HepG2 (cell line): ENCODE results near the gene SECTM1. TPM values are rescaled to one million over a fixed set of nuclear protein-coding genes. Genes with fewer than 3 reads are reported as not detected.

Experiments
- FOXC1 ChIP-seq: sonication (generic); formaldehyde crosslinking; IDR thresholded peaks from 2 replicates; pipeline ENCODE4 v1.8.0; 2022; ENCODE audit warnings: mild to moderate bottlenecking, missing genetic modification reagents, borderline replicate concordance
- MATR3 ChIP-seq: sonication (generic); formaldehyde crosslinking; IDR thresholded peaks from 2 replicates; pipeline ENCODE4 v1.4.0; 2020; ENCODE audit warnings: missing genetic modification reagents
- MLLT10 ChIP-seq: sonication (generic); formaldehyde crosslinking; IDR thresholded peaks from 2 replicates; pipeline ENCODE4 v1.4.0; 2020; ENCODE audit warnings: missing genetic modification reagents
- NR2F2 ChIP-seq: IDR thresholded peaks from 2 replicates; pipeline ENCODE4 v1.6.1; 2012; ENCODE audit warnings: low read depth, inconsistent platforms, borderline replicate concordance
- SKI ChIP-seq: fragments of 450-650 bp; IDR thresholded peaks from one replicate; pipeline ENCODE4 v1.6.1; 2018; ENCODE audit warnings: mild to moderate bottlenecking; ENCODE audit not compliant: partially characterized antibody
- SNAPC2 ChIP-seq: sonication (generic); formaldehyde crosslinking; IDR thresholded peaks from 2 replicates; pipeline ENCODE4 v1.8.1; 2022; ENCODE audit warnings: mild to moderate bottlenecking, missing genetic modification reagents
- SOX5 ChIP-seq: IDR thresholded peaks from 2 replicates; pipeline ENCODE4 v1.6.1; 2016; ENCODE audit warnings: borderline replicate concordance
- SP140L ChIP-seq: sonication (generic); formaldehyde crosslinking; IDR thresholded peaks from 2 replicates; pipeline ENCODE4 v1.4.0; 2020; ENCODE audit warnings: missing genetic modification reagents, borderline replicate concordance
- SP5 ChIP-seq: IDR thresholded peaks from 2 replicates; pipeline ENCODE4 v1.6.1; 2016; ENCODE audit warnings: low read depth, borderline replicate concordance
- TFE3 ChIP-seq: IDR thresholded peaks from 2 replicates; pipeline ENCODE4 v1.6.1; 2016
- TRAFD1 ChIP-seq: sonication (generic); formaldehyde crosslinking; IDR thresholded peaks from 2 replicates; pipeline ENCODE4 v1.5.1; 2020; ENCODE audit warnings: missing genetic modification reagents, mild to moderate bottlenecking, borderline replicate concordance
- ZBTB46 ChIP-seq: sonication (generic); formaldehyde crosslinking; IDR thresholded peaks from 2 replicates; pipeline ENCODE4 v1.4.0; 2020; ENCODE audit warnings: mild to moderate bottlenecking, missing genetic modification reagents, borderline replicate concordance
- ZNF280B ChIP-seq: sonication (generic); formaldehyde crosslinking; IDR thresholded peaks from 2 replicates; pipeline ENCODE4 v1.5.0; 2020; ENCODE audit warnings: missing genetic modification reagents, mild to moderate bottlenecking, borderline replicate concordance
- ZNF362 ChIP-seq: sonication (generic); formaldehyde crosslinking; IDR thresholded peaks from 2 replicates; pipeline ENCODE4 v1.4.0; 2020; ENCODE audit warnings: missing genetic modification reagents, mild to moderate bottlenecking, borderline replicate concordance
- ZNF446 ChIP-seq: sonication (generic); formaldehyde crosslinking; IDR thresholded peaks from 2 replicates; pipeline ENCODE4 v1.5.0; 2020; ENCODE audit warnings: mild to moderate bottlenecking, missing genetic modification reagents
- ZNF547 ChIP-seq: sonication (generic); formaldehyde crosslinking; IDR thresholded peaks from 2 replicates; pipeline ENCODE4 v1.5.1; 2020; ENCODE audit warnings: mild to moderate bottlenecking, missing genetic modification reagents
- ZNF615 ChIP-seq: sonication (generic); formaldehyde crosslinking; IDR thresholded peaks from 2 replicates; pipeline ENCODE4 v1.5.0; 2020; ENCODE audit warnings: mild to moderate bottlenecking, missing genetic modification reagents, borderline replicate concordance
- ZNF740 ChIP-seq: sonication (generic); formaldehyde crosslinking; IDR thresholded peaks from 2 replicates; pipeline ENCODE4 v1.4.0; 2020; ENCODE audit warnings: missing genetic modification reagents
- polyA plus RNA-seq, 8 experiments: library from polyadenylated mRNA; depleted of rRNA in 3 of 8; stranded (reverse) in 7 of 8; unstranded in 1 of 8; fragments of >200 nt; fragmentation: Illumina TruSeq in 4 of 8; extraction: Trizol in 4 of 8; gene quantifications; 2 replicates each; pipeline versions ENCODE4 v1.2.1 to v1.2.3, GENCODE V29; 2011 to 2016; ENCODE audit warnings: low read depth in 4 of 8, missing spikeins in 1 of 8, mixed read lengths in 1 of 8; ENCODE audit not compliant: insufficient read depth in 1 of 8
- total RNA-seq, 5 experiments: library from RNA; depleted of rRNA; stranded (reverse); fragments of >200 nt; fragmentation: Illumina TruSeq; extraction: Trizol; gene quantifications; 2 replicates each; pipeline ENCODE4 v1.2.3, GENCODE V29; 2016; ENCODE audit warnings: low read depth in 1 of 5

The SECTM1 gene
- total and polyA plus RNA-seq, 2 of the 13 experiments (the other 11 are each of a cell fraction or from before 2014, with no cell fraction given) = 3.5 to 5.3 TPM

- TF ChIP-seq SNAPC2 (0 out of 2 replicates have a peak, but pooled peaks have one; percentile 28), ZBTB46 (CRISPR knock-in tag) (peak; percentile 74; the same call in 1 of the 2 replicates), TFE3 (CRISPR knock-in tag) (peak; percentile 100), ZNF362 (CRISPR knock-in tag) (peak; percentile 67; the same call in 1 of the 2 replicates), ZNF547 (CRISPR knock-in tag) (peak; percentile 74; the same call in 1 of the 2 replicates), MATR3 (CRISPR knock-in tag) (no peak), SP140L (CRISPR knock-in tag) (no peak), ZNF280B (CRISPR knock-in tag) (no peak), ZNF740 (peak; percentile 66; the same call in 1 of the 2 replicates), SP5 (CRISPR knock-in tag) (peak; percentile 96), ZNF615 (CRISPR knock-in tag) (no peak), MLLT10 (CRISPR knock-in tag) (no peak), TRAFD1 (CRISPR knock-in tag) (no peak), SOX5 (CRISPR knock-in tag) (peak; percentile 100), SKI (peak; percentile 75), FOXC1 (peak; percentile 68; the same call in 1 of the 2 replicates), NR2F2 (peak; percentile 99), ZNF446 (CRISPR knock-in tag) (no peak)
Observed at GRCh38 chr17:82346342-82347300, 13.1 kb upstream of the SECTM1 start (continued).
